Measurements from ENCODE around the gene DDX46. TPM values are rescaled to one million over a fixed set of nuclear protein-coding genes. Genes with fewer than 3 reads are reported as not detected.
"Not testable (repeated sequence)": the region's sequence is repeated elsewhere in the genome, so short reads cannot be mapped to it uniquely, and the experiment has no call there.

DDX46 gene
- 24.2 TPM for polyA plus RNA-seq

- H3K4me1 Mint-ChIP-seq: peaks cover 30 to 32% (median 30%) of the 10 kb centered on the region in 3 donors
- peak within 1 kb of the TSS; percentile 99 to 100 (median 100) for H3K4me3 Mint-ChIP-seq
- H3K9me3 Mint-ChIP-seq: no peaks in the 10 kb centered on the region
- no peaks in the 10 kb centered on the region for H3K27me3 Mint-ChIP-seq
- H3K36me3 Mint-ChIP-seq: peaks cover under 1% of the 10 kb centered on the region
- H3K27ac Mint-ChIP-seq: peak within 1 kb of the TSS; percentile 91 to 99 (median 96)
These were observed at the start of gene DDX46 for GRCh38 chr5:134758504-134759341. Gene DDX46, plus strand, starts transcription at chr5:134758779. Its CDS starts 160 bp downstream, at chr5:134758939.

GRCh38 chr5:134714120-134714519 is 44.5 kb upstream of the DDX46 start:
- H3K4me1 Mint-ChIP-seq: no peaks in the 10 kb centered on the region
- H3K36me3 Mint-ChIP-seq: peaks cover 11% of the 10 kb centered on the region
- no peak overlapping the region for H3K4me3 Mint-ChIP-seq
- H3K27ac Mint-ChIP-seq: no peak overlapping the region
- no peaks in the 10 kb centered on the region for H3K27me3 Mint-ChIP-seq
- H3K9me3 Mint-ChIP-seq: no peaks in the 10 kb centered on the region

GRCh38 chr5:134714541-134714940 is 44.0 kb upstream of the DDX46 start:
- H3K27me3 Mint-ChIP-seq: no peaks in the 10 kb centered on the region
- H3K4me1 Mint-ChIP-seq: no peaks in the 10 kb centered on the region
- no peak overlapping the region for H3K4me3 Mint-ChIP-seq
- no peak overlapping the region for H3K27ac Mint-ChIP-seq
- H3K9me3 Mint-ChIP-seq: no peaks in the 10 kb centered on the region
- peaks cover 11% of the 10 kb centered on the region for H3K36me3 Mint-ChIP-seq

GRCh38 chr5:134715466-134715865 is 43.1 kb upstream of the DDX46 start:
- not testable (repeated sequence) for H3K9me3 Mint-ChIP-seq, H3K4me1 Mint-ChIP-seq

GRCh38 chr5:134724872-134725271 is 33.7 kb upstream of the DDX46 start:
- H3K9me3 Mint-ChIP-seq: no peaks in the 10 kb centered on the region
- no peak overlapping the region for H3K27ac Mint-ChIP-seq
- H3K4me1 Mint-ChIP-seq: no peaks in the 10 kb centered on the region
- H3K4me3 Mint-ChIP-seq: no peak overlapping the region
- H3K36me3 Mint-ChIP-seq: peaks cover 2% of the 10 kb centered on the region
- H3K27me3 Mint-ChIP-seq: no peaks in the 10 kb centered on the region

More at GRCh38 chr5:134715466-134715865, 43.1 kb upstream of the DDX46 start:
- H3K36me3 Mint-ChIP-seq: peaks cover 11% of the 10 kb centered on the region
- H3K4me3 Mint-ChIP-seq, H3K27me3 Mint-ChIP-seq, H3K27ac Mint-ChIP-seq: not testable (repeated sequence)

GRCh38 chr5:134732819-134733218 is 25.8 kb upstream of the DDX46 start:
- H3K4me3 Mint-ChIP-seq: peak overlapping the region in 1 of 4 donors; percentile 31
- no peaks in the 10 kb centered on the region for H3K27me3 Mint-ChIP-seq
- no peak overlapping the region for H3K27ac Mint-ChIP-seq
- H3K9me3 Mint-ChIP-seq: no peaks in the 10 kb centered on the region
- peaks cover 0 to 10% (median 8%) of the 10 kb centered on the region in 3 donors for H3K4me1 Mint-ChIP-seq
- H3K36me3 Mint-ChIP-seq: peaks cover 2% of the 10 kb centered on the region

GRCh38 chr5:134735243-134735642 is 23.3 kb upstream of the DDX46 start:
- Mint-ChIP-seq H3K4me3 (no peak overlapping the region), H3K4me1 (peaks cover 6 to 19% (median 17%) of the 10 kb centered on the region in 3 donors), H3K27ac (no peak overlapping the region), H3K9me3 (no peaks in the 10 kb centered on the region), H3K27me3 (no peaks in the 10 kb centered on the region), H3K36me3 (no peaks in the 10 kb centered on the region)

GRCh38 chr5:134736173-134736812 is 22.3 kb upstream of the DDX46 start:
- Mint-ChIP-seq H3K9me3 (no peaks in the 10 kb centered on the region), H3K4me3 (peak overlapping the region in 3 of 4 donors; percentile 8 to 77 (median 34)), H3K36me3 (peaks cover 2% of the 10 kb centered on the region), H3K27ac (peak overlapping the region in 1 of 3 donors; percentile 0), H3K27me3 (no peaks in the 10 kb centered on the region), H3K4me1 (peaks cover 6 to 22% (median 19%) of the 10 kb centered on the region in 3 donors)

- Mint-ChIP-seq H3K4me1 (peaks cover 6 to 23% (median 17%) of the 10 kb centered on the region in 3 donors), H3K27me3 (no peaks in the 10 kb centered on the region), H3K4me3 (peak within 1 kb of the TSS; percentile 77 to 96 (median 92))
These were observed 20.2 kb upstream of the DDX46 start, which contains the start of gene CAMLG for GRCh38 chr5:134738133-134738962. Gene CAMLG, plus strand, starts transcription at chr5:134738548. Its CDS starts 73 bp downstream, at chr5:134738621.

GRCh38 chr5:134738963-134739661 is 19.5 kb upstream of the DDX46 start:
- Mint-ChIP-seq H3K4me3 (peak overlapping the region; percentile 77 to 96 (median 92)), H3K9me3 (no peaks in the 10 kb centered on the region), H3K27me3 (no peaks in the 10 kb centered on the region), H3K4me1 (peaks cover 6 to 24% (median 17%) of the 10 kb centered on the region in 3 donors), H3K27ac (peak overlapping the region; percentile 30 to 97 (median 97)), H3K36me3 (peaks cover 4% of the 10 kb centered on the region)

More at GRCh38 chr5:134738133-134738962, 20.2 kb upstream of the DDX46 start, which contains the start of gene CAMLG:
- H3K27ac Mint-ChIP-seq: peak within 1 kb of the TSS; percentile 30 to 97 (median 97)
- H3K9me3 Mint-ChIP-seq: no peaks in the 10 kb centered on the region
- H3K36me3 Mint-ChIP-seq: peaks cover 4% of the 10 kb centered on the region

GRCh38 chr5:134741052-134741451 is 17.5 kb upstream of the DDX46 start:
- H3K27ac Mint-ChIP-seq: no peak overlapping the region
- H3K4me3 Mint-ChIP-seq: peak overlapping the region in 2 of 4 donors; percentile 18 to 28
- peaks cover 6 to 24% (median 16%) of the 10 kb centered on the region in 3 donors for H3K4me1 Mint-ChIP-seq
- no peaks in the 10 kb centered on the region for H3K9me3 Mint-ChIP-seq
- peaks cover 4% of the 10 kb centered on the region for H3K36me3 Mint-ChIP-seq
- H3K27me3 Mint-ChIP-seq: no peaks in the 10 kb centered on the region

GRCh38 chr5:134742134-134742533 is 16.4 kb upstream of the DDX46 start:
- Mint-ChIP-seq H3K4me3 (no peak overlapping the region), H3K36me3 (peaks cover 4% of the 10 kb centered on the region), H3K27me3 (no peaks in the 10 kb centered on the region), H3K4me1 (peaks cover 6 to 20% (median 14%) of the 10 kb centered on the region in 3 donors), H3K27ac (no peak overlapping the region), H3K9me3 (no peaks in the 10 kb centered on the region)

- no peaks in the 10 kb centered on the region for H3K9me3 Mint-ChIP-seq
- peaks cover 0 to 5% (median 2%) of the 10 kb centered on the region in 3 donors for H3K4me1 Mint-ChIP-seq
- H3K27ac Mint-ChIP-seq: peak overlapping the region in 1 of 3 donors; percentile 25
- no peaks in the 10 kb centered on the region for H3K27me3 Mint-ChIP-seq
- H3K36me3 Mint-ChIP-seq: no peaks in the 10 kb centered on the region
- no peak overlapping the region for H3K4me3 Mint-ChIP-seq
These were observed 9.2 kb upstream of the DDX46 start for GRCh38 chr5:134749415-134749814.

- Mint-ChIP-seq H3K27ac (peak overlapping the region; percentile 91 to 99 (median 96)), H3K9me3 (no peaks in the 10 kb centered on the region), H3K36me3 (no peaks in the 10 kb centered on the region), H3K4me1 (peaks cover 27 to 30% (median 30%) of the 10 kb centered on the region in 3 donors), H3K27me3 (no peaks in the 10 kb centered on the region), H3K4me3 (peak overlapping the region; percentile 99 to 100 (median 100))
These were observed 439 bp upstream of the DDX46 start for GRCh38 chr5:134758176-134758503.

Data from IgD-negative memory B cell (primary cell).